ENCODE measurements around the gene FDXR.

DNA sequence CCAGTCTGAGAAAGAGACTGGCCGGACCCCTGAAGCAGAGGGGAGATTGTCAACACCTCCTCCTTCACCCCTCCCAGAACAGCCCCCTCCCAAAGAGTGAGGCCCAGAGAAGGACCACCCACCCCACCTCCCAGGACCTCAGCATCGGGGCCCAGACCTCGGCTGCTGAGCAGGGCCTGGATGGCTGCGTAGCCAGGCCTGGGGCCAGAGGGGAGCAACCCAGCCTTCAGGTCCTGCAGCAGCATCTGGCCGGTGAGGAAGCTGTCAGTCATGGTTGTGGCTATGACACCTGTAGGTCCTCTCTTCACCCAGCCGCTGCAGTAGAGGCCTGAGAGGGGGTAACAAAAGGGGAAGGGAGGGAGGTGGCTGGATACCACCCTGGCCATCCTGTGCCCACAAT is 9.9 kb downstream of the FDXR start:
- TF ChIP-seq BRCA1 (IDR thresholded peaks at IDR 0.05) (no peak), BRCA1 (CRISPR knock-in tag; IDR thresholded peaks at IDR 0.05) (no peak), TRIM24 (IDR thresholded peaks at IDR 0.05) (no peak), POLR2A (conservative IDR thresholded peaks at IDR 0.05) (no peak), SMARCC2 (IDR thresholded peaks at IDR 0.05; ENCODE audit: low read depth) (no peak), EGR1 (conservative IDR thresholded peaks at IDR 0.05) (no peak), HDAC3 (IDR thresholded peaks at IDR 0.05; ENCODE audit: borderline replicate concordance, partially characterized antibody) (no peak), PHB2 (IDR thresholded peaks at IDR 0.05; ENCODE audit: low read depth) (no peak), NFE2L1 (tag; IDR thresholded peaks at IDR 0.05; ENCODE audit: borderline replicate concordance, low read depth) (no peak), DNMT1 (IDR thresholded peaks at IDR 0.05) (no peak), SMARCA5 (IDR thresholded peaks at IDR 0.05) (no peak), CTBP1 (IDR thresholded peaks at IDR 0.05; ENCODE audit: borderline replicate concordance) (no peak), MYNN (IDR thresholded peaks at IDR 0.05) (no peak), MYNN (CRISPR knock-in tag; IDR thresholded peaks at IDR 0.05) (no peak)
- TF ChIP-seq, protein P1, sequence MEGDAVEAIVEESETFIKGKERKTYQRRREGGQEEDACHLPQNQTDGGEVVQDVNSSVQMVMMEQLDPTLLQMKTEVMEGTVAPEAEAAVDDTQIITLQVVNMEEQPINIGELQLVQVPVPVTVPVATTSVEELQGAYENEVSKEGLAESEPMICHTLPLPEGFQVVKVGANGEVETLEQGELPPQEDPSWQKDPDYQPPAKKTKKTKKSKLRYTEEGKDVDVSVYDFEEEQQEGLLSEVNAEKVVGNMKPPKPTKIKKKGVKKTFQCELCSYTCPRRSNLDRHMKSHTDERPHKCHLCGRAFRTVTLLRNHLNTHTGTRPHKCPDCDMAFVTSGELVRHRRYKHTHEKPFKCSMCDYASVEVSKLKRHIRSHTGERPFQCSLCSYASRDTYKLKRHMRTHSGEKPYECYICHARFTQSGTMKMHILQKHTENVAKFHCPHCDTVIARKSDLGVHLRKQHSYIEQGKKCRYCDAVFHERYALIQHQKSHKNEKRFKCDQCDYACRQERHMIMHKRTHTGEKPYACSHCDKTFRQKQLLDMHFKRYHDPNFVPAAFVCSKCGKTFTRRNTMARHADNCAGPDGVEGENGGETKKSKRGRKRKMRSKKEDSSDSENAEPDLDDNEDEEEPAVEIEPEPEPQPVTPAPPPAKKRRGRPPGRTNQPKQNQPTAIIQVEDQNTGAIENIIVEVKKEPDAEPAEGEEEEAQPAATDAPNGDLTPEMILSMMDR (IDR thresholded peaks at IDR 0.05 in 2 of 3, conservative IDR thresholded peaks at IDR 0.05 in 1 of 3; ENCODE audit: insufficient read depth in 2 of 3, low read depth in 1 of 3, low read length in 3 of 3) = no peak
